ENCODE measurements around the gene RASA3. TPM values are rescaled to one million over a fixed set of nuclear protein-coding genes. Genes with fewer than 3 reads are reported as not detected.

RASA3 gene
- total RNA-seq, 2 experiments from 2014 or later: 3.6 to 17.9 TPM

- no peaks in the 10 kb centered on the region for H3K9me2 ChIP-seq (ENCODE audit: insufficient read depth, low read length)
- H3K79me2 ChIP-seq (ENCODE audit: insufficient read depth, low read depth, low read length): no peaks in the 10 kb centered on the region
- ChIA-PET CTCF (ENCODE audit: unreplicated experiment) (no interaction called here), POLR2A (no interaction called here)
- intact Hi-C loops (cut with micrococcal nuclease; ENCODE audit: unreplicated experiment): no loop called here
- BruUV-seq (replicated peaks): no TSS peak
- TF ChIP-seq, protein P1, sequence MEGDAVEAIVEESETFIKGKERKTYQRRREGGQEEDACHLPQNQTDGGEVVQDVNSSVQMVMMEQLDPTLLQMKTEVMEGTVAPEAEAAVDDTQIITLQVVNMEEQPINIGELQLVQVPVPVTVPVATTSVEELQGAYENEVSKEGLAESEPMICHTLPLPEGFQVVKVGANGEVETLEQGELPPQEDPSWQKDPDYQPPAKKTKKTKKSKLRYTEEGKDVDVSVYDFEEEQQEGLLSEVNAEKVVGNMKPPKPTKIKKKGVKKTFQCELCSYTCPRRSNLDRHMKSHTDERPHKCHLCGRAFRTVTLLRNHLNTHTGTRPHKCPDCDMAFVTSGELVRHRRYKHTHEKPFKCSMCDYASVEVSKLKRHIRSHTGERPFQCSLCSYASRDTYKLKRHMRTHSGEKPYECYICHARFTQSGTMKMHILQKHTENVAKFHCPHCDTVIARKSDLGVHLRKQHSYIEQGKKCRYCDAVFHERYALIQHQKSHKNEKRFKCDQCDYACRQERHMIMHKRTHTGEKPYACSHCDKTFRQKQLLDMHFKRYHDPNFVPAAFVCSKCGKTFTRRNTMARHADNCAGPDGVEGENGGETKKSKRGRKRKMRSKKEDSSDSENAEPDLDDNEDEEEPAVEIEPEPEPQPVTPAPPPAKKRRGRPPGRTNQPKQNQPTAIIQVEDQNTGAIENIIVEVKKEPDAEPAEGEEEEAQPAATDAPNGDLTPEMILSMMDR (conservative IDR thresholded peaks at IDR 0.05; ENCODE audit: low read length): no peak
- TF ChIP-seq EZH2phosphoT487 (IDR thresholded peaks at IDR 0.05; ENCODE audit: borderline replicate concordance, low read depth, low read length): no peak
- H3K27ac ChIP-seq (ENCODE audit: low read depth, low read length, poor library complexity, severe bottlenecking): no peak overlapping the region
- H3K36me3 ChIP-seq (ENCODE audit: insufficient read depth, low read length): no peaks in the 10 kb centered on the region
- H2AFZ ChIP-seq (ENCODE audit: low read length): no peak overlapping the region
- no peaks in the 10 kb centered on the region for H3K9me3 ChIP-seq (ENCODE audit: low read length)
- H3K4me3 ChIP-seq (ENCODE audit: low read depth, low read length, poor library complexity, severe bottlenecking): no peak overlapping the region
- no peaks in the 10 kb centered on the region for H4K20me1 ChIP-seq (ENCODE audit: insufficient read depth, low read length)
- no peaks in the 10 kb centered on the region for H3K4me1 ChIP-seq (ENCODE audit: insufficient read depth, low read length, poor library complexity, severe bottlenecking)
- no peak for DNase-seq (ENCODE audit: low spot score)
- H3K4me2 ChIP-seq (ENCODE audit: low read length): no peak overlapping the region
Observed at GRCh38 chr13:113967206-113967720, 165.2 kb downstream of the RASA3 start.

DNA sequence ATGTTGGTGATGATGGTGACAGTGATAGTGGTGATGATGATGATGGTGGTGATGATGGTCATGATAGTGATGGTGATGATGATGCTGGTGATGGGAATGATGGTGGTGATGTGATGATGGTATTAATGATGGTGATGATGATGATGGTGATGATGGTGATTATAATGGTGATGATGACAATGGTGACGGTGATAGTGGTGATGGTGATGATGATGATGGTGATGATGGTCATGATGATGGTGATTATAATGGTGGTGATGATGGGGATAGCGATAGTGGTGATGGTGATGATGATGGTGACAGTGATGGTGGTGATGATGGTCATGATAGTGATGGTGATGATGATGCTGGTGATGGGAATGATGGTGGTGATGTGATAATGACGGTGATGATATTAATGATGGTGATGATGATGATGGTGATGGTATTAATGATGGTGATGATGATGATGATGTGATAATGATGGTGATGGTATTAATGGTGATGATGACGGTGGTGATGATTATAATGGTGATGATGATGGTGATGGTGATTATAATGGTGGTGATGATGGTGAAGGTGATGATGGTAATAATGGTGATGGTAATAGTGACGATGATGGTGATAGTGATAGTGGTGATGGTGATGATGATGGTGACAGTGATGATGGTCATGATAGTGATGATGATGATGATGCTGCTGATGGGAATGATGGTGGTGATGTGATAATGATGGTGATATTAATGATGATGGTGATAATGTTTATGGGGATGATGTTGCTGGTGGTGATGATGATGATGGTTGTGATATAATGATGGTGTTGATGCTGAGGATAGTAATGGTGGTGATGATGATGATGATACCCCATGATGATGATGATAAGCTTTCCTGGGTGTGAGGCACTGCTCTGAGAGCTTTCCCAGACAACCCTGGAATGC, 166.2 kb downstream of the RASA3 start:
- Histone ChIP-seq H3K9me3 (ENCODE audit: low read length) (no peaks in the 10 kb centered on the region), H4K20me1 (ENCODE audit: insufficient read depth, low read length) (no peaks in the 10 kb centered on the region), H3K79me2 (ENCODE audit: insufficient read depth, low read depth, low read length) (no peaks in the 10 kb centered on the region), H3K27ac (ENCODE audit: low read depth, low read length, poor library complexity, severe bottlenecking) (no peak overlapping the region), H3K9me2 (ENCODE audit: insufficient read depth, low read length) (no peaks in the 10 kb centered on the region), H3K4me1 (ENCODE audit: insufficient read depth, low read length, poor library complexity, severe bottlenecking) (no peaks in the 10 kb centered on the region), H3K4me3 (ENCODE audit: low read depth, low read length, poor library complexity, severe bottlenecking) (no peak overlapping the region), H3K36me3 (ENCODE audit: insufficient read depth, low read length) (no peaks in the 10 kb centered on the region), H3K4me2 (ENCODE audit: low read length) (no peak overlapping the region), H2AFZ (ENCODE audit: low read length) (no peak overlapping the region)
- ChIA-PET POLR2A (no interaction called here), CTCF (ENCODE audit: unreplicated experiment) (no interaction called here)
- intact Hi-C loops (cut with micrococcal nuclease; ENCODE audit: unreplicated experiment): no loop called here
- BruUV-seq (replicated peaks): no TSS peak
- TF ChIP-seq, protein P1 (conservative IDR thresholded peaks at IDR 0.05; ENCODE audit: low read length): no peak
- TF ChIP-seq EZH2phosphoT487 (IDR thresholded peaks at IDR 0.05; ENCODE audit: borderline replicate concordance, low read depth, low read length): no peak
- no peak for DNase-seq (ENCODE audit: low spot score)

DNA sequence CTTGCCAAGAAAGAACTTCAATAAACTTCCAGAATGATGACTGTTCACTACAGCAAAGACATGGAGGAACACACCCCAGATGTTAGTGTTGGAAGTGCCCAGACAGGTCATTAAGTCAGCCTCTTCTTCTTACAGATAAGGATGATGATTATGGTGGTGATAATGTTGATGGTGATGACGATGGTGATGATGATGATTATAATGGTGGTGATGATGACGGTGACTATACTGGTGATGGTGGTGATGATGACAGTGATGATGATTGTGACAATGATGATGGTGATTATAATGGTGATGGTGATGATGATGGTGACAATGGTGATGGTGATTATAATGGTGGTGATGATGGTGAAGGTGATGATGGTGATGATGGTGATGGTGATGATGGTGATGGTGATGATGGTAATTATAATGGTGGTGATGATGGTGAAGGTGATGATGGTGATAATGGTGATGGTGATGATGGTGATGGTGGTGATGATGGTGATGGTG, 167.0 kb downstream of the RASA3 start:
- Histone ChIP-seq H3K27ac (ENCODE audit: low read depth, low read length, poor library complexity, severe bottlenecking) (no peak overlapping the region), H3K4me3 (ENCODE audit: low read depth, low read length, poor library complexity, severe bottlenecking) (no peak overlapping the region), H2AFZ (ENCODE audit: low read length) (no peak overlapping the region), H3K79me2 (ENCODE audit: insufficient read depth, low read depth, low read length) (no peaks in the 10 kb centered on the region), H3K9me2 (ENCODE audit: insufficient read depth, low read length) (no peaks in the 10 kb centered on the region), H3K4me2 (ENCODE audit: low read length) (no peak overlapping the region), H3K36me3 (ENCODE audit: insufficient read depth, low read length) (no peaks in the 10 kb centered on the region), H3K4me1 (ENCODE audit: insufficient read depth, low read length, poor library complexity, severe bottlenecking) (no peaks in the 10 kb centered on the region), H3K9me3 (ENCODE audit: low read length) (no peaks in the 10 kb centered on the region), H4K20me1 (ENCODE audit: insufficient read depth, low read length) (no peaks in the 10 kb centered on the region)
- intact Hi-C loops (cut with micrococcal nuclease; ENCODE audit: unreplicated experiment): no loop called here
- no TSS peak for BruUV-seq (replicated peaks)
- no peak for DNase-seq (ENCODE audit: low spot score)
- CTCF ChIA-PET (ENCODE audit: unreplicated experiment): no interaction called here
- TF ChIP-seq EZH2phosphoT487 (IDR thresholded peaks at IDR 0.05; ENCODE audit: borderline replicate concordance, low read depth, low read length): no peak
- TF ChIP-seq, protein P1 (conservative IDR thresholded peaks at IDR 0.05; ENCODE audit: low read length): no peak
- POLR2A ChIA-PET: no interaction called here
